ENCODE data around the gene VASH1.

GRCh38 chr14:76762411-76763095 lies 1.3 kb downstream of the VASH1 start:
- TF ChIP-seq, protein P1, sequence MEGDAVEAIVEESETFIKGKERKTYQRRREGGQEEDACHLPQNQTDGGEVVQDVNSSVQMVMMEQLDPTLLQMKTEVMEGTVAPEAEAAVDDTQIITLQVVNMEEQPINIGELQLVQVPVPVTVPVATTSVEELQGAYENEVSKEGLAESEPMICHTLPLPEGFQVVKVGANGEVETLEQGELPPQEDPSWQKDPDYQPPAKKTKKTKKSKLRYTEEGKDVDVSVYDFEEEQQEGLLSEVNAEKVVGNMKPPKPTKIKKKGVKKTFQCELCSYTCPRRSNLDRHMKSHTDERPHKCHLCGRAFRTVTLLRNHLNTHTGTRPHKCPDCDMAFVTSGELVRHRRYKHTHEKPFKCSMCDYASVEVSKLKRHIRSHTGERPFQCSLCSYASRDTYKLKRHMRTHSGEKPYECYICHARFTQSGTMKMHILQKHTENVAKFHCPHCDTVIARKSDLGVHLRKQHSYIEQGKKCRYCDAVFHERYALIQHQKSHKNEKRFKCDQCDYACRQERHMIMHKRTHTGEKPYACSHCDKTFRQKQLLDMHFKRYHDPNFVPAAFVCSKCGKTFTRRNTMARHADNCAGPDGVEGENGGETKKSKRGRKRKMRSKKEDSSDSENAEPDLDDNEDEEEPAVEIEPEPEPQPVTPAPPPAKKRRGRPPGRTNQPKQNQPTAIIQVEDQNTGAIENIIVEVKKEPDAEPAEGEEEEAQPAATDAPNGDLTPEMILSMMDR (IDR thresholded peaks at IDR 0.05) = no peak
- no peak for TF ChIP-seq POLR2A (IDR thresholded peaks at IDR 0.05)
